ENCODE data around the gene PITPNC1. TPM values are rescaled to one million over a fixed set of nuclear protein-coding genes. Genes with fewer than 3 reads are reported as not detected.

PITPNC1 gene
- total and polyA plus RNA-seq, 12 donors: 4.9 to 33.0 (median 14.0) TPM

GRCh38 chr17:67713169-67713568, 336.1 kb downstream of the PITPNC1 start:
- DNase-seq: no peak
- H3K9me3 ChIP-seq (replicated peaks in 1 of 3): no peaks in the 10 kb centered on the region
- H3K4me1 ChIP-seq (replicated peaks in 1 of 2): peaks cover 7% of the 10 kb centered on the region in 2 donors
- TF ChIP-seq POLR2A (IDR thresholded peaks at IDR 0.05) (no peak), CTCF (IDR thresholded peaks at IDR 0.05) (no peak)
- no peak overlapping the region for H3K27ac ChIP-seq
- no peaks in the 10 kb centered on the region for H3K36me3 ChIP-seq (replicated peaks in 1 of 2)
- no peak overlapping the region for H3K4me3 ChIP-seq
- H3K27me3 ChIP-seq: no peaks in the 10 kb centered on the region
- intact Hi-C loops (cut with DNase I): no loop called here
- 86 to 94% (median 92%) methylated on average over 3 of the region's 3 CpGs for WGBS, 4 donors

- WGBS, 4 donors: 84 to 90% (median 88%) methylated on average over 6 of the region's 6 CpGs
These were observed 339.3 kb downstream of the PITPNC1 start for GRCh38 chr17:67716405-67716798.

GRCh38 chr17:67717192-67717623, 340.1 kb downstream of the PITPNC1 start:
- Histone ChIP-seq H3K27ac (peak overlapping the region in 4 of 5 donors; percentile 7 to 92 (median 80)), H3K4me3 (peak overlapping the region in 2 of 4 donors; percentile 53 to 80), H3K4me1 (replicated peaks in 1 of 2) (peaks cover 15 to 24% of the 10 kb centered on the region in 2 donors), H3K36me3 (replicated peaks in 1 of 2) (peaks cover 0 to 19% of the 10 kb centered on the region in 2 donors), H3K27me3 (no peaks in the 10 kb centered on the region), H3K9me3 (replicated peaks in 1 of 3) (no peaks in the 10 kb centered on the region)
- no peak for DNase-seq
- 0 to 2% (median 1%) methylated on average over 5 of the region's 5 CpGs for WGBS, 4 donors
- intact Hi-C loops (cut with DNase I): no loop called here
- TF ChIP-seq CTCF (IDR thresholded peaks at IDR 0.05) (no peak), POLR2A (IDR thresholded peaks at IDR 0.05) (no peak)

More at GRCh38 chr17:67716405-67716798, 339.3 kb downstream of the PITPNC1 start:
- peaks cover 0 to 11% of the 10 kb centered on the region in 2 donors for H3K36me3 ChIP-seq (replicated peaks in 1 of 2)
- intact Hi-C loops (cut with DNase I): no loop called here
- TF ChIP-seq POLR2A (IDR thresholded peaks at IDR 0.05): no peak
- no peak for TF ChIP-seq CTCF (IDR thresholded peaks at IDR 0.05)
- H3K27me3 ChIP-seq: no peaks in the 10 kb centered on the region
- H3K9me3 ChIP-seq (replicated peaks in 1 of 3): no peaks in the 10 kb centered on the region
- no peak for DNase-seq
- peaks cover 15 to 24% of the 10 kb centered on the region in 2 donors for H3K4me1 ChIP-seq (replicated peaks in 1 of 2)
- no peak overlapping the region for H3K27ac ChIP-seq
- H3K4me3 ChIP-seq: no peak overlapping the region

GRCh38 chr17:67717624-67718324, 340.7 kb downstream of the PITPNC1 start, which contains the start of gene NOL11:
TSS of gene NOL11 (plus strand) at chr17:67717936. CDS start at chr17:67717948, 12 bp downstream.
- TF ChIP-seq CTCF (IDR thresholded peaks at IDR 0.05): peak; percentile 78 to 99 (median 94)
- TF ChIP-seq POLR2A (IDR thresholded peaks at IDR 0.05): peak; percentile 74 to 87
- Histone ChIP-seq H3K27ac (peak within 1 kb of the TSS; percentile 73 to 92 (median 86)), H3K4me3 (peak within 1 kb of the TSS; percentile 53 to 95 (median 76)), H3K27me3 (no peaks in the 10 kb centered on the region), H3K36me3 (replicated peaks in 1 of 2) (peaks cover 0 to 25% of the 10 kb centered on the region in 2 donors), H3K9me3 (replicated peaks in 1 of 3) (no peaks in the 10 kb centered on the region), H3K4me1 (replicated peaks in 1 of 2) (peaks cover 15 to 24% of the 10 kb centered on the region in 2 donors)
- WGBS, 4 donors: 0 to 2% (median 0%) methylated on average over 13 to 49 of the region's 49 CpGs
- intact Hi-C loops (cut with DNase I): no loop called here
- peak; percentile 98 to 99 (median 99) for DNase-seq

Data from adrenal gland (tissue), 12 donors.